ENCODE data around the gene THSD4.

Gene THSD4

GRCh38 chr15:71627604-71628003 is 512.3 kb downstream of the THSD4 start:
- Histone ChIP-seq H3K27ac (ENCODE audit: low read length) (no peak overlapping the region), H3K4me3 (ENCODE audit: low read length) (no peak overlapping the region), H3K36me3 (ENCODE audit: control insufficient read depth, low read depth, low read length) (no peaks in the 10 kb centered on the region), H3K9me3 (ENCODE audit: control insufficient read depth, low read depth, low read length) (no peaks in the 10 kb centered on the region), H3K9ac (ENCODE audit: low read length) (no peak overlapping the region), H3K4me1 (ENCODE audit: control insufficient read depth, low read depth, low read length) (peaks cover 18% of the 10 kb centered on the region), H3K27me3 (ENCODE audit: control insufficient read depth, insufficient read depth, low read length) (no peaks in the 10 kb centered on the region)

- no peak overlapping the region for H3K4me3 ChIP-seq (ENCODE audit: low read length)
- no peaks in the 10 kb centered on the region for H3K27me3 ChIP-seq (ENCODE audit: control insufficient read depth, insufficient read depth, low read length)
- no peak overlapping the region for H3K9ac ChIP-seq (ENCODE audit: low read length)
- no peaks in the 10 kb centered on the region for H3K9me3 ChIP-seq (ENCODE audit: control insufficient read depth, low read depth, low read length)
- H3K27ac ChIP-seq (ENCODE audit: low read length): no peak overlapping the region
- H3K4me1 ChIP-seq (ENCODE audit: control insufficient read depth, low read depth, low read length): peaks cover 18% of the 10 kb centered on the region
- H3K36me3 ChIP-seq (ENCODE audit: control insufficient read depth, low read depth, low read length): no peaks in the 10 kb centered on the region
Measured at GRCh38 chr15:71628988-71629770, 513.9 kb downstream of the THSD4 start.

- Histone ChIP-seq H3K4me1 (ENCODE audit: control insufficient read depth, low read depth, low read length) (peaks cover 26% of the 10 kb centered on the region), H3K36me3 (ENCODE audit: control insufficient read depth, low read depth, low read length) (no peaks in the 10 kb centered on the region), H3K4me3 (ENCODE audit: low read length) (no peak overlapping the region), H3K9ac (ENCODE audit: low read length) (no peak overlapping the region), H3K9me3 (ENCODE audit: control insufficient read depth, low read depth, low read length) (no peaks in the 10 kb centered on the region), H3K27me3 (ENCODE audit: control insufficient read depth, insufficient read depth, low read length) (no peaks in the 10 kb centered on the region), H3K27ac (ENCODE audit: low read length) (no peak overlapping the region)
Measured at GRCh38 chr15:71629781-71630474, 514.7 kb downstream of the THSD4 start.

DNA sequence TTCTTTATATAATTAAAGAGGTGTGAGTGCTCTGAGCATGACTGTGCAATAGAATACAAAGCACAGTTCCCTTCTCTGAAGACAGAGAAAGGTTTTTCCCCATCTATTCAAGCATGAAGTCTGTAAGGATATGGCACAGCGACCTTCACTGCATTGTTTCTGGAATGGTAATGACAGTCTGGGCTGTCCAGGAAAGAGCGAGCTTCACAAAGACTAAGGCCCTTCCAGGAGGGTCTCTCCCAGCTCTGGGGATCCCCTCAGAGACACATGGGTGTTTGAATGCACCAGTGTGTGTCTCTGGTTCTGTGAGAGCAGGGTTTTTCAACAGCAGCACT is 515.2 kb downstream of the THSD4 start:
- H3K4me3 ChIP-seq (ENCODE audit: low read length): no peak overlapping the region
- H3K27me3 ChIP-seq (ENCODE audit: control insufficient read depth, insufficient read depth, low read length): no peaks in the 10 kb centered on the region
- peaks cover 30% of the 10 kb centered on the region for H3K4me1 ChIP-seq (ENCODE audit: control insufficient read depth, low read depth, low read length)
- H3K9ac ChIP-seq (ENCODE audit: low read length): no peak overlapping the region
- no peaks in the 10 kb centered on the region for H3K36me3 ChIP-seq (ENCODE audit: control insufficient read depth, low read depth, low read length)
- no peak overlapping the region for H3K27ac ChIP-seq (ENCODE audit: low read length)
- H3K9me3 ChIP-seq (ENCODE audit: control insufficient read depth, low read depth, low read length): no peaks in the 10 kb centered on the region

DNA sequence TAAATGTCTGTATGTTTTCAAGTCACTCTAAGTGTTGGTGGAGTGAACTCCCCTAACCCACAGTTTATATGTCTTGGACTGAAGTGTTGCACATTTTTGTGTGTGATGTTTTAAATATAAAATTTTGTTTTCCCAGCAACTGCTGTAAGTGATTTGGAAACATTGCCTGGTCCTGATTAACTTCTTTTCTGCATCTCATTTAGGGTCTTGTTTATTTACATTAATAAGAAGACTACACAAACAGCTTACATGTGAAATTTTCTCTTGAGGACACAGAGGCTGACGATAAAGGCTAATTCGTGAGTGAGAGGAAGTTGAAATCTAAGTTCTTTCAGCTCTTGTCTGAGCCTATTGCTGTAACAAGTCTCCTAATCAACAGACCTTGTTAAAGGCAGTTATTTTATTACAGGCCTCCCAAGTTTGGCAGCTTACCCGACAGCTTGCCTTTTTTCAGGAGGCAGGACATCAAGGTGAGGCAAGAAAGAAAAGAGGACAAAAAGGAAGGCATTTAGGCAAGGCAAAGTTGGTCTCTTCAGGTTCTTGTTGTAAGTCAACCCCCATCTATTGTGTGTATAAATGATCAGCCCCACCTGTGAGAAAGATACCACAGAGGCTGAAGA is 517.4 kb downstream of the THSD4 start:
- H3K36me3 ChIP-seq (ENCODE audit: control insufficient read depth, low read depth, low read length): no peaks in the 10 kb centered on the region
- H3K9ac ChIP-seq (ENCODE audit: low read length): no peak overlapping the region
- H3K27me3 ChIP-seq (ENCODE audit: control insufficient read depth, insufficient read depth, low read length): no peaks in the 10 kb centered on the region
- H3K9me3 ChIP-seq (ENCODE audit: control insufficient read depth, low read depth, low read length): no peaks in the 10 kb centered on the region
- no peak overlapping the region for H3K4me3 ChIP-seq (ENCODE audit: low read length)
- H3K4me1 ChIP-seq (ENCODE audit: control insufficient read depth, low read depth, low read length): peaks cover 30% of the 10 kb centered on the region
- H3K27ac ChIP-seq (ENCODE audit: low read length): no peak overlapping the region

DNA sequence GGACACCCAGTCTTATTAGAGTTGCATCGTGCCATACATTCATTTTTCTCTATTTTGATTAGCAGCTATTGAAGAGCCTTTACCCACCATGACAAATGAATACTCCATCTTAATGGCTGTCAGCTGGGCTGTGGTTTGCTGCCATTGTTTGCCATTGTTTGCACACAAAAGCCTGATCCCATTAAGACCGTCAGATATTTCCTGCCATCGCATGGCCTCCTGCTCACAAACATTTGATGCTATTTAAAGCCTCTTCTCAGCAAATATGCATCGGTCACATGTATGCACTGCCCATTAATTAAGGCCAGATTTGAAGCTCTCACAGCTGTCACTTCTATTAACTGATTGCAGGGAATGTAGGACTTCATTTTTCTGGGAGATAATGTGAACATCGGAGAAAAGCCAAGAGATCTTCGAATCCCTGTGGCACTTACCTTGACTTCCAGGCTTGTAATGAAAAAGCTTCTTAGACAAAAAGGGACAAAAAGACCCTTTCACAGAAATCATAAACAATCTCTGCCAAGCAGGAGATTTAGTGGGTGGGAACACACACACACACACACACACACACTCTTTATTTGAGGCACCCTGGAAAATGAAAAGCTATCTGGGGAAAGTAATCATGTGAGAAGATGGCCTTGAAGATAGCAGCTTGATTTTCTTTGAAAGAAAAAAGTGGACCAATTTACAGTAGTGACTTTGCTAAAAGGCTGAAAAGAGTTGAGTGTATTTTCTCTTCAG is 519.7 kb downstream of the THSD4 start:
- Histone ChIP-seq H3K4me1 (ENCODE audit: control insufficient read depth, low read depth, low read length) (peaks cover 13% of the 10 kb centered on the region), H3K27ac (ENCODE audit: low read length) (no peak overlapping the region), H3K9me3 (ENCODE audit: control insufficient read depth, low read depth, low read length) (no peaks in the 10 kb centered on the region), H3K9ac (ENCODE audit: low read length) (no peak overlapping the region), H3K36me3 (ENCODE audit: control insufficient read depth, low read depth, low read length) (no peaks in the 10 kb centered on the region), H3K4me3 (ENCODE audit: low read length) (no peak overlapping the region), H3K27me3 (ENCODE audit: control insufficient read depth, insufficient read depth, low read length) (no peaks in the 10 kb centered on the region)

DNA sequence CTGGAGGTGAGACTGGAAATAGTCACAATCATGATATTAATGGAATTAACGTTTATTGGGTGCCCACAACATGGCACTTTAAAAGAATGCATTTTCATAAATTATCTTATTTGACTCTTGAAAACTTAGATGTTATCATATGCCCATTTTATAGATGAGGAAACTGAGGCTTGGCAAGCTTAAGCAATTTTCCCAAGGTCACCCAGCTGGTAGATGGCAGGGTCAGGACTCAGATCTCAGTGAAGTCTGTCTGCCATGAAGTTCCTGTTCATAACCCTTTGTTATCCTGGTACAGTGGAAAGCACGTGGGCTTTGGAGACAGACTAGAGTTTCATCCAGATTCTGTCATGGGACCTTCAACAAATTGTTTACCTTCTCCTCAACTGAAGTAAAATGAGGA is 520.5 kb downstream of the THSD4 start:
- Histone ChIP-seq H3K9me3 (ENCODE audit: control insufficient read depth, low read depth, low read length) (no peaks in the 10 kb centered on the region), H3K36me3 (ENCODE audit: control insufficient read depth, low read depth, low read length) (no peaks in the 10 kb centered on the region), H3K4me3 (ENCODE audit: low read length) (no peak overlapping the region), H3K27ac (ENCODE audit: low read length) (no peak overlapping the region), H3K27me3 (ENCODE audit: control insufficient read depth, insufficient read depth, low read length) (no peaks in the 10 kb centered on the region), H3K9ac (ENCODE audit: low read length) (no peak overlapping the region), H3K4me1 (ENCODE audit: control insufficient read depth, low read depth, low read length) (peaks cover 12% of the 10 kb centered on the region)

- Histone ChIP-seq H3K4me1 (ENCODE audit: control insufficient read depth, low read depth, low read length) (peaks cover 12% of the 10 kb centered on the region), H3K27me3 (ENCODE audit: control insufficient read depth, insufficient read depth, low read length) (no peaks in the 10 kb centered on the region), H3K4me3 (ENCODE audit: low read length) (no peak overlapping the region), H3K9ac (ENCODE audit: low read length) (no peak overlapping the region), H3K27ac (ENCODE audit: low read length) (no peak overlapping the region), H3K36me3 (ENCODE audit: control insufficient read depth, low read depth, low read length) (no peaks in the 10 kb centered on the region), H3K9me3 (ENCODE audit: control insufficient read depth, low read depth, low read length) (no peaks in the 10 kb centered on the region)
Measured at GRCh38 chr15:71638876-71639275, 523.6 kb downstream of the THSD4 start.

DNA sequence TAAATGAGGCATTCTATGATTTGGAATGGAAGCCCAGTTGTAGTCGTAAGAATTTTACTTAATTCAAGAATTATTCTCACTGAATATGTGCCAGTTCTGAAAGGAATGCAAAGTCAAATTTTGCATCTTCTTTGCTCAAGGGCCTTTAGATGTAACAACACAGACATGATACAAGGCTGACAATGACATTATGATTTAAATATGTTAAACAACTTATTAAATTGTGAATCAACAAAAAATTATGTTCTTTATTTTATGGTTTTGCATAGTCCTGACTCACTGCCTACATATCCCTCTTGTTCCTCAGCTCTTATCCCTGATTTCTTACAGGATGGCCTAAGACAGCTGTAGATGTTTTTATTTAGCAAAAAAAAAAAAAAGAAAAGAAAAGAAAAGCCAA is 524.2 kb downstream of the THSD4 start:
- Histone ChIP-seq H3K27me3 (ENCODE audit: control insufficient read depth, insufficient read depth, low read length) (no peaks in the 10 kb centered on the region), H3K4me3 (ENCODE audit: low read length) (no peak overlapping the region), H3K9ac (ENCODE audit: low read length) (no peak overlapping the region), H3K4me1 (ENCODE audit: control insufficient read depth, low read depth, low read length) (peaks cover 8% of the 10 kb centered on the region), H3K27ac (ENCODE audit: low read length) (no peak overlapping the region), H3K9me3 (ENCODE audit: control insufficient read depth, low read depth, low read length) (no peaks in the 10 kb centered on the region), H3K36me3 (ENCODE audit: control insufficient read depth, low read depth, low read length) (no peaks in the 10 kb centered on the region)

GRCh38 chr15:71643918-71644317 is 528.6 kb downstream of the THSD4 start:
- peaks cover 7% of the 10 kb centered on the region for H3K4me1 ChIP-seq (ENCODE audit: control insufficient read depth, low read depth, low read length)
- no peaks in the 10 kb centered on the region for H3K27me3 ChIP-seq (ENCODE audit: control insufficient read depth, insufficient read depth, low read length)
- no peak overlapping the region for H3K4me3 ChIP-seq (ENCODE audit: low read length)
- H3K36me3 ChIP-seq (ENCODE audit: control insufficient read depth, low read depth, low read length): no peaks in the 10 kb centered on the region
- no peak overlapping the region for H3K27ac ChIP-seq (ENCODE audit: low read length)
- H3K9me3 ChIP-seq (ENCODE audit: control insufficient read depth, low read depth, low read length): no peaks in the 10 kb centered on the region
- no peak overlapping the region for H3K9ac ChIP-seq (ENCODE audit: low read length)

- Histone ChIP-seq H3K9ac (ENCODE audit: low read length) (no peak overlapping the region), H3K4me3 (ENCODE audit: low read length) (no peak overlapping the region), H3K9me3 (ENCODE audit: control insufficient read depth, low read depth, low read length) (no peaks in the 10 kb centered on the region), H3K27me3 (ENCODE audit: control insufficient read depth, insufficient read depth, low read length) (no peaks in the 10 kb centered on the region), H3K27ac (ENCODE audit: low read length) (no peak overlapping the region), H3K4me1 (ENCODE audit: control insufficient read depth, low read depth, low read length) (peaks cover 7% of the 10 kb centered on the region), H3K36me3 (ENCODE audit: control insufficient read depth, low read depth, low read length) (no peaks in the 10 kb centered on the region)
Measured at GRCh38 chr15:71646767-71647486, 531.7 kb downstream of the THSD4 start.
